Vagina (tissue), 2 donors: Measurements from ENCODE around the gene IL1RAPL1.

Source experiments
- POLR2A ChIP-seq, 2 donors: fragments of 450-650 bp; IDR thresholded peaks; one replicate each; pipeline ENCODE4 v1.6.1; 2017; ENCODE audit warnings: antibody characterized with exemption in 2 of 2, mild to moderate bottlenecking in 2 of 2, moderate library complexity in 2 of 2
- POLR2AphosphoS5 ChIP-seq, 2 donors: sonication (generic); formaldehyde crosslinking; IDR thresholded peaks; one replicate each; pipeline ENCODE4 v1.9.0; 2017; ENCODE audit warnings: antibody characterized with exemption in 2 of 2, mild to moderate bottlenecking in 2 of 2, low read depth in 1 of 2; ENCODE audit not compliant: insufficient read depth in 1 of 2
- TF ChIP-seq, protein P1 (sequence below), 3 experiments: fragments of 450-650 bp in 2 of 3; fragments of 200-600 bp in 1 of 3; sonication (generic) in 1 of 3; IDR thresholded peaks; one replicate each; pipeline ENCODE4 v1.5.1; 2017 to 2019; ENCODE audit warnings: antibody characterized with exemption in 3 of 3, mild to moderate bottlenecking in 2 of 3, moderate library complexity in 2 of 3

DNA sequence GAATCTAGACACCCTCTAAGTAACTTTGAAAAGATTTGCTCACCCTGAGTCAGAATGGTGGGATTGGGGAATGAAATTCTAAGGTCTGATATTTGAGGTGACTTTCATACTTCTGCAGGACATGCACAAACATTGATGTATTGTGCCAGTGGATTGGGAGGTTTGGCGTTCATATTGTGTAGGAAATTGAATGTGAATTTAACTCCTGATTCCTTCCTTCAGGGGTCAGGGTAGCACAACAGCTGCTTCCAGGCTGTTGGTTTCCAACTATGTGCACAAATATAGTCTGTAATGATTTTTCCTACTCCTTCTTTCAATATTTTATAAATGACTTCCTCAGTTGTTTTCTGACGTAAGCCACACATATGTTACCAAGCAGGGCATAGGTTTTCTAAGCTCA lies 3.1 kb downstream of the IL1RAPL1 start:
- TF ChIP-seq POLR2A (IDR thresholded peaks at IDR 0.05) (no peak), POLR2AphosphoS5 (IDR thresholded peaks at IDR 0.05; ENCODE audit: insufficient read depth in 1 of 2, low read depth in 1 of 2) (no peak)
- TF ChIP-seq, protein P1, sequence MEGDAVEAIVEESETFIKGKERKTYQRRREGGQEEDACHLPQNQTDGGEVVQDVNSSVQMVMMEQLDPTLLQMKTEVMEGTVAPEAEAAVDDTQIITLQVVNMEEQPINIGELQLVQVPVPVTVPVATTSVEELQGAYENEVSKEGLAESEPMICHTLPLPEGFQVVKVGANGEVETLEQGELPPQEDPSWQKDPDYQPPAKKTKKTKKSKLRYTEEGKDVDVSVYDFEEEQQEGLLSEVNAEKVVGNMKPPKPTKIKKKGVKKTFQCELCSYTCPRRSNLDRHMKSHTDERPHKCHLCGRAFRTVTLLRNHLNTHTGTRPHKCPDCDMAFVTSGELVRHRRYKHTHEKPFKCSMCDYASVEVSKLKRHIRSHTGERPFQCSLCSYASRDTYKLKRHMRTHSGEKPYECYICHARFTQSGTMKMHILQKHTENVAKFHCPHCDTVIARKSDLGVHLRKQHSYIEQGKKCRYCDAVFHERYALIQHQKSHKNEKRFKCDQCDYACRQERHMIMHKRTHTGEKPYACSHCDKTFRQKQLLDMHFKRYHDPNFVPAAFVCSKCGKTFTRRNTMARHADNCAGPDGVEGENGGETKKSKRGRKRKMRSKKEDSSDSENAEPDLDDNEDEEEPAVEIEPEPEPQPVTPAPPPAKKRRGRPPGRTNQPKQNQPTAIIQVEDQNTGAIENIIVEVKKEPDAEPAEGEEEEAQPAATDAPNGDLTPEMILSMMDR (IDR thresholded peaks at IDR 0.05): no peak
